Right ventricle myocardium superior (tissue), 1 donor: Measurements from ENCODE around the gene LGALS1. TPM values are rescaled to one million over a fixed set of nuclear protein-coding genes. Genes with fewer than 3 reads are reported as not detected.
A peak's percentile ranks its signal among the peaks of the same experiment; 100 is the strongest.

ENCODE experiments used
- ATAC-seq: fragments of 200-7000 bp; cut with Tn5 transposase; one replicate; pipeline ENCODE4 v1.9.1; 2020; ENCODE audit warnings: mild to moderate bottlenecking; ENCODE audit not compliant: poor library complexity
- DNase-seq: peaks from one replicate; pipeline ENCODE4 v3.0.0-alpha.2; 2020
- intact Hi-C: fragments of 100-400 bp; cut with DNase I; formaldehyde crosslinking; loops from one replicate; pipeline ENCODE4 v1.11.2; 2022
- long read RNA-seq: library from polyadenylated mRNA; unstranded; transcript quantifications from one replicate; pipeline ENCODE4 v2.0.0, GENCODE V29; 2021
- total RNA-seq: library from RNA; stranded (reverse); fragmentation: NEBNext Ultra II Directional; extraction: Animal tissue kit (Norgen Biotek cat#: 25700); gene quantifications from one replicate; pipeline ENCODE4 v1.2.1, GENCODE V29; 2021
- donor health status: DM: no; HTN: yes; CAD: no; lungs with severe emphysema.

The LGALS1 gene
- 1,068 TPM for total RNA-seq
- long read RNA-seq, transcript LGALS1-201 (4 exons, 560 nt): major isoform, 241 of 264 reads
- long read RNA-seq, partial matches to known transcripts: 19 of 264 reads
- long read RNA-seq, other reads (novel, unspliced or antisense): 3 of 264 reads

- peak; percentile 99 for DNase-seq
- peak; percentile 88 for ATAC-seq
- intact Hi-C loops: no loop called here
Measured at GRCh38 chr22:37674951-37675929, at the start of gene LGALS1. Gene LGALS1, plus strand, starts transcription at chr22:37675636. Its CDS starts 67 bp downstream, at chr22:37675703.

GRCh38 chr22:37625737-37626136, 49.7 kb upstream of the LGALS1 start:
- intact Hi-C loops: no loop called here
- no peak for ATAC-seq
- no peak for DNase-seq

- ATAC-seq: peak; percentile 82
- DNase-seq: peak; percentile 87
- intact Hi-C loops: no loop called here
Measured at GRCh38 chr22:37626144-37626543, 49.3 kb upstream of the LGALS1 start.

- DNase-seq (no peak), ATAC-seq (no peak)
- intact Hi-C loops: no loop called here
Measured at GRCh38 chr22:37626556-37627075, 48.8 kb upstream of the LGALS1 start.

- ATAC-seq (no peak), DNase-seq (no peak)
- intact Hi-C loops: no loop called here
Measured at GRCh38 chr22:37627121-37627520, 48.3 kb upstream of the LGALS1 start.

- DNase-seq: peak; percentile 67
- intact Hi-C loops: no loop called here
- ATAC-seq: no peak
Measured at GRCh38 chr22:37627545-37627944, 47.9 kb upstream of the LGALS1 start.

GRCh38 chr22:37628830-37629229, 46.6 kb upstream of the LGALS1 start:
- intact Hi-C loops: no loop called here
- DNase-seq (no peak), ATAC-seq (no peak)

- DNase-seq: no peak
- intact Hi-C loops: no loop called here
Measured at GRCh38 chr22:37629928-37630327, 45.5 kb upstream of the LGALS1 start.

GRCh38 chr22:37630839-37631435, 44.5 kb upstream of the LGALS1 start:
- DNase-seq (no peak), ATAC-seq (no peak)
- intact Hi-C loops: no loop called here

More at GRCh38 chr22:37629928-37630327, 45.5 kb upstream of the LGALS1 start:
- ATAC-seq: no peak

- intact Hi-C loops: no loop called here
- ATAC-seq (no peak), DNase-seq (no peak)
Measured at GRCh38 chr22:37631448-37632173, 43.8 kb upstream of the LGALS1 start.

- intact Hi-C loops: no loop called here
- ATAC-seq: no peak
- DNase-seq: no peak
Measured at GRCh38 chr22:37632174-37633088, 43.0 kb upstream of the LGALS1 start.

GRCh38 chr22:37633089-37633624, 42.3 kb upstream of the LGALS1 start:
- DNase-seq: no peak
- intact Hi-C loops: no loop called here
- ATAC-seq: no peak

- ATAC-seq (peak; percentile 85), DNase-seq (peak; percentile 95)
- intact Hi-C loops: no loop called here
Measured at GRCh38 chr22:37633625-37634416, 41.6 kb upstream of the LGALS1 start.

GRCh38 chr22:37634417-37634924, 41.0 kb upstream of the LGALS1 start:
- intact Hi-C loops: no loop called here
- DNase-seq (peak; percentile 64), ATAC-seq (peak; percentile 6)

GRCh38 chr22:37635157-37635556, 40.3 kb upstream of the LGALS1 start:
- DNase-seq (no peak), ATAC-seq (no peak)
- intact Hi-C loops: no loop called here

GRCh38 chr22:37636186-37636948, 39.1 kb upstream of the LGALS1 start:
- intact Hi-C loops: no loop called here
- ATAC-seq: no peak
- no peak for DNase-seq
